HG03575 (cell line): ENCODE data around the gene TRABD2B.

ENCODE experiments used
- ATAC-seq: cut with Tn5 transposase; IDR thresholded peaks from one replicate; pipeline ENCODE4 v1.9.1; 2021; ENCODE audit not compliant: unreplicated experiment, insufficient number of reproducible peaks, low FRiP score; ENCODE audit errors: extremely low read depth

The TRABD2B gene

DNA sequence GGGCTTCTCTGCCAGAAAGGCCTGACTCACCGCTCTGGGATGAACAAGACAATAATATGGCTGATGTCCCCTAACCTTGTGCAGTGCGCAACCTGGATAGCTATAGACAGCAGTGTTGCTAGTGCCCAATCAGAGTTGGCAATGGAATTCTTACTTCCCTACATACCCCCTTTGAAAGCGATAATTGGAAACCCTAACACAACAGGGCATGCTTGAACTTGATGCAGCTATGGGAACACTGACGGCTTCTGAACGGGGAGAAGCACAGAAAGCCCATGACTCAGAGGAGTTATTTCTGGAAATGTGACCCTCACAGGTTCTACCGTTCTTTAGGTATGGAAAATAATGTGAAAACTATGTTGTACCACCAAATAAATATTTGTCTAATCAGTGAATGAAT is 200.6 kb downstream of the TRABD2B start:
- no peak for ATAC-seq

DNA sequence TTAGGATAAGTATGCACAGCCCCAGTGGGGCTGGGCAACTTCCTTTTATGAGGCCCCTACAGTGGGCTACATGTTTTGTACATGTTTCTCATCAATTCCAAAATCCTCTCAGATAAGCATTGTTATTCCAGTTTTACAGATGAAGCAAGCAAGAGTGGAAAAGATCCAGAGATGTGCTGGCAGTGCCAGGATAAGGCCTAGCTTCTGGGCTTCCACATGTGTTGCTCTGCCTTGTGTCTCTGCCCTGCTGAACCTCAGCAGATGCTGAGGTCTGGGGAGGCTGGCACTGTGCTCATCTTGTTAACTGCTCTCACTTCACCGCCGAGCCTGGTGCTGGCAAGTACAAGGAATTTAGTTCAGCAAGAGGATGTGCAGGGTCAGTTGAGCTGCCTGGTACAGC is 202.1 kb downstream of the TRABD2B start:
- ATAC-seq, result no peak

DNA sequence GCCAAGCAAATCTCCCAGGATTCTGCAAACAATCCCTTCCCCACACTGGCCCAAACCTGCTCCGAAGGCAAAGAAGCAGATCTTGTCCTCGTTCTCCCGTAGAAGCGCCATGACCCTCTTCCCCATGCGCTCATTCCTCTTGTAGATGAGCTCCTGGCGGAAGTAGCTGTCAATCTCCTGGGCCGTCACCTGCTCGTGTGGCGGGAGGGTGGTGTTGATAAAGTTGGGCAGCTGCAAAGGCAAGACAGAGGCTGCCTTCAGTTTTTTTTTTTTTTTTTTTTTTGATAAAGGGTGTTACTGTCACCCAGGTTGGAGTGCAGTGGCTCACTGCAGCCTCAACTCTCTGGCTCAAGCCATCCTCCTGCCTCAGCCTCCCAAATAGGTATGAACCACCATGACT is 202.7 kb downstream of the TRABD2B start:
- no peak for ATAC-seq

DNA sequence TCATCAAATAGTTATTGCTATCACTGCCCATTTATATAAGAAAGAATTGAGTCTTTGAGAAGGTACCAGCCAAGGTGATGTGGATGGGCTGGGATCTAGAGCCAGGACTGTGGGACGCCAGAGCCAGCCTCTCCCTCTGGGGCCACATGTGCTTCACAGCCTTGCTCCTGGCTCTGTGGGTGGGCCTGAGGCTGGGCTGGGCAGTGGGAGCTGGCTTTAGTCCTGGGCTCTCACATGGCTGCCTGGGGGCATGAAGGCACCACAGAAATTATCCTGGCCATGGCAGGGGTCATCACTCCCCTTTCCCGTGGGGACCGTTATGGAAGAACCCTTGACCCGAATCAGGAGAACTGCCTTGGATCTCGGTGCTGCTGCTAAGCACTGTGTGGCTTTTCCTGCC is 203.1 kb downstream of the TRABD2B start:
- ATAC-seq, result no peak

DNA sequence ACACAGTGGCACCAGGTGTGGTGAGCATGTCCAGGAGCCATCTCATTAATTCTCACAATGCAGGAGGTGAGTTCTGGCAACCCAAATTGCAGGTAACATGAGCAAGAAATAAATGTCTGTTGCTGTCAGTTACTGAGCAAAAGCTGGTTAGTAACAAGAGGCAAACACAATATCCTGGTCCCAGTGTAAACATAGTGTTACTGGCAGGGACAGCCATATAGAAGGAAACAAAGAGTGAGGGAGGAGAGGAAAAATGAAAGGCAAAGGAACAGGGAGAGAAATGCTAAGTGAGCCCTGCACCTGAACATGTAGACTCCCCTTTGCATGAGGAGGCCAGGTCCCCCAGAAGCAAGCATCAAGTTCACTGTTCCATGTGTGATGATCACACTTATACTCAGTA is 203.6 kb downstream of the TRABD2B start:
- no peak for ATAC-seq

DNA sequence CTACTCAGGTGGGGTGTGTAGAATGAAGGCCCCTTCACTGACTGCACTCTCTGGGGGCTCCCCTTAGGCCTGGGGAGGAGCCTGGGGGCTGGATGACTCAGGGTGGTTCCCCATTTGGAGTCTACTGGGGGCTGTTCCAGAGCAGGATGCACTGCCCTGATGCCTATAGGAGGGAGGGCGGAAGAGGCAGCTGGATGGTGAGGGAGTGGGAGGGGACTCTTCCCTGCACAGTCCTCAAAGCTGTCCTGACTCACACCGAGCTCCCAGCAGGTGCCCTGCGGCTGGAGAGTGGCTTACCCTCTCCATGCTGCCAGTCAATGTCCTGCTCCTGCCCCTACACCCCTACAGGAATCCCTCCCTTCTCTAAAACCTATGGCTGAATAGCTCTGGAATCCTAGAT is 204.4 kb downstream of the TRABD2B start:
- ATAC-seq, result no peak

DNA sequence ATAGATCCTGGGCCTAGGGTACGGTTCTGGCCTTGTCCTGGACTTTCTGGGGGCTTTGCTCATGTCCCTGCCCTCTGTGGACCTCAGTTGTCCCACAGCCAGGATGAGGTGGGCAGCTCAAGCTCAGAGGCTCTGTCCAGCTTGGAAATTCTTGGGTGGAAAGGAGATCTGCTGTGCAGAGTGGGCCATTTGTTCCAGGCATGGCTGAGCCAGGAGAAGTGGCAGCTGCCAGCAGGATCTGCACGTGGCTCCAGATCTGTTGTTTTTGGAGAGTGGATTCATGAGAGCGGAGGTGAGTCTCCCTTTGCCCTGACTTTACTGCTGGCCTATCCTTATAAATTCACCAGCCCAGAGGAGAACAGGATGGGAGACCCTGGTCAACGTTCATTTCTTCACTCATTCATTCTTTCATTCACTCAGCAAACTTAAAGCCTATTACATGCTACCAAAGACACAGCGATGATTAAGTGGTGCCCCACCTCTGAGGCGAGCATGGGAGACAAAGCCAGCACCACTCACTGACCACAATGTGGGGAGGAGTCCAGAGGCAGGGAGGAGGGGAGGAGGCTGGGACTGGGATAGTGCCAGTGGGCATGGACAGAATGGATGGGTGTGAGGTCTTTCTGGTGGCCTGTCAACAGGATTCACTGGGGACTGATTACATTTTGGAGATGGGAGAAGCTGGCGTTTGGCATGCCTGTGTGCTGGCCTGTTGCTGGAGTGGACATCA is 205.1 kb downstream of the TRABD2B start:
- ATAC-seq, result no peak

DNA sequence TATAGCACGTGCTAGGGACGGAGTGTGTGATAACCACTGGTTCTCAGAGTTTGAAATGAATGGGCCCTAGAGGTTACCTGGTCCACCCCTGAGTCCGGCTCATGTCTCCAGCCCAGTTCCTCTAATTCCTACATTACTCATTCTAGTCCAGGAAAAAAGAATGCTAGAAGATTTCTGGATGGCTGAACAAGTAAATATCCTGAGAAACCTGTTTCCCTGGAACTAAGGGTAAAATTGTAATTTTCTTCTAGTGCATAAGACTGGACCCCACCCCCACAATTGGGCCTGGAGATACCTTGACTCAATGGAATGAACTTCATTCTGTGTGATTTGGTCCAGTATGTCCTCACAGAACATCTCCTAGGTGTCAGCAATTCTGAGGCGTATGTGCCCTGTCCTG is 208.4 kb downstream of the TRABD2B start:
- no peak for ATAC-seq

DNA sequence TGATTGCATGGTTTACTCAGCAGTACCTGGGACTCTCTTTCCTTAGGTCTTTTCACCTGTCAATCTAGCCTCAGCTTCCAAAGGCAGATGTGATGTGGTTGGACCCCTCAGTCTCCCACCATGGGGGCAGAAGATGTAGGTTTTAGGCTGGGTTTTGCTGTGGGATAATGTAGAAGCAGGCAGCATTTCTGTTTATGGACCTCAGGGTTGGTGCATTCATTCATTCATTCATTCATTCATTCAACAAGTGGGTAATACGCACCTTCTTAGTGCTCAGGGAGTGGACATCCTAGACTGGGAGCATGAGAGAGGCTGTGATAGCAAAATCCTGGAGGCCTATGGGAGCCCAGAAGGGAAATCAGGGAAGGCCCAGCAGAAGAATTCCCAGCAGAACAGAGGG is 209.6 kb downstream of the TRABD2B start:
- ATAC-seq, result no peak

DNA sequence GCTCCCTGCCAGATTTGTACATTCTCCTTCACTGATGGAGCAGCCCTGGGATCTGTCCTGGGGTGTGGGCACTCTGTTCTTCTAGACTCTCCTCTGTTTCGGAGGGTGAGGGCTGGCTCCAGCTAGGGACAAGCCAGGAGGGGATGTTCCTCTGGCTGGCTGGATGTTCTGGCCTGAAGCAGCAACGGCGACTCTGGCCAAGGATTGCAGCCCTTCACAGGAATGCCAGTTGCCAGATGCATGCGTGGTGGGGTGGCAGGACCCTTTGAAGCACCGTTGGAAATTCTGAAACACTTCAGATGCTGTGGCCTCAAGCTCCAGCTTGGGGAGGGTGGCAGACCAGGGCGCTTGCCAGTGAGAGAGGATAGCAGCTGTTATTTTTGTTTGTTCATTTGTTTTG is 210.9 kb downstream of the TRABD2B start:
- ATAC-seq, result no peak

DNA sequence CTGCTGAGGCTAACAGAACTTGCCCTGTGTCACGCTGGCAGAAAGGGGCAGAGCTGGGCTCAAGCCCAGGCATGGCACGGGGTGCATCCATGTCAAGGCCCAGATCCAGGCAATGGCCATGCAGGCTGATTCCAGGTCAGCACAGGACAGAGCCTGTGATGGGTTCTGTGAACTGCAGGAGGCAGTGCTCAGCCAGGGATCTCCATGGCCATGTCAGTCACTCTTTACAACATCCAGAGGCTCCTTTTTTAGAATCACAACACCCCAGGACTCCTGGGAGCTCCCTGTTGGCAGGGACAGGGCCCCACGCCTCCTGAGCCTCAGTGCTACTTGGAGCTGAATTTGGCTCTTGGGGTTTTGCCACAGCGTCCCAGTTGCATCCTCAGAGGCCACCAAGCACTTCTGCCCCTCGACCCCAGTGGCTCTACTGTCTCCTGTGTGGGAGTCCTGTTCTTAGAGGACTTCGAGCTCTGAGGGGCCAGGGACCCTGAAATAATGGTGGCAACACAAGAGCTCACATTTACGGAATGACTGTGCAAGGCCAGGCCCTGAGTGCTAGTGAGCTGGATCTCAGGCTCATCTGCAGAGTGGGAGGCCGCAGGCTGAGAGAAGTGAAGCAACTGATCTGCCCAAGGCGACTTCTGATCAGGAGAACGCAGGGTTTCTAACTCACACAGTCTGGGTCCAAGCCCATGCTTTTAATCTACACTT is 211.5 kb downstream of the TRABD2B start:
- no peak for ATAC-seq

DNA sequence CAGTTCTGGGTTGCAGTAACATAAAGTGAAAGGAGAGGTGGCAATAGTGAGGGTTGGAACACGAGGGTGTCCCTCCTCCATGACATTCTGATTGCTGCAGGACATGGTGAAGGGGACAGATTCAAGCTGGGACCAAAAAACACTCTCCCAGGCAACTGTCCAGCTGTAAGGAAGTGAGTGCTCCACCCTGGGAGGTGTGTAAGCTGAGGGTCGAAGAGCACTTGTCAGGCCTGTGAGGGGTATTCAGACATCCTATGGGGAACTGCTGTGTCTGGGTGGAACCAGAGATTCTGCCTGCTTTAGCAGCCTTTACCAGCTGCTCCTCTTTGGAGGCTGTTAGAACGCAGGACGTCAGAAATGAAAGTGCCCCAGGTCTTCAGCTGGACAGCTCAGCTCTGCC is 212.1 kb downstream of the TRABD2B start:
- no peak for ATAC-seq

DNA sequence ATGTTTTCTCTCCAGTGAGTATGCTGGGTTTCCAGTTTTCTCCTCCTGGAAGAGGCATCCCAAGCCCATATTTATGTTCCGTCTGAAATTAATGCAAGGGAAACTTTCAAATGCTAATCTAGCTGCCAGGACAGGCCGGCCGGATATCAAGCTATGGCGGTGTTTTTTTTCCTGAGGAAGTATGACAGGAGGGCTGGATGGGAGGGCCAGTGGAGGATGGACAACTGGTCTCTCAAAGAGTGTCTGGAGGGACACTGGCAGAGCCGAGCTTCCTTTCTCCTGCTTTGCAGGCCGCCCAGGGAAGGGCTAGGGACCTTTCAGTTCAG is 212.7 kb downstream of the TRABD2B start:
- no peak for ATAC-seq

DNA sequence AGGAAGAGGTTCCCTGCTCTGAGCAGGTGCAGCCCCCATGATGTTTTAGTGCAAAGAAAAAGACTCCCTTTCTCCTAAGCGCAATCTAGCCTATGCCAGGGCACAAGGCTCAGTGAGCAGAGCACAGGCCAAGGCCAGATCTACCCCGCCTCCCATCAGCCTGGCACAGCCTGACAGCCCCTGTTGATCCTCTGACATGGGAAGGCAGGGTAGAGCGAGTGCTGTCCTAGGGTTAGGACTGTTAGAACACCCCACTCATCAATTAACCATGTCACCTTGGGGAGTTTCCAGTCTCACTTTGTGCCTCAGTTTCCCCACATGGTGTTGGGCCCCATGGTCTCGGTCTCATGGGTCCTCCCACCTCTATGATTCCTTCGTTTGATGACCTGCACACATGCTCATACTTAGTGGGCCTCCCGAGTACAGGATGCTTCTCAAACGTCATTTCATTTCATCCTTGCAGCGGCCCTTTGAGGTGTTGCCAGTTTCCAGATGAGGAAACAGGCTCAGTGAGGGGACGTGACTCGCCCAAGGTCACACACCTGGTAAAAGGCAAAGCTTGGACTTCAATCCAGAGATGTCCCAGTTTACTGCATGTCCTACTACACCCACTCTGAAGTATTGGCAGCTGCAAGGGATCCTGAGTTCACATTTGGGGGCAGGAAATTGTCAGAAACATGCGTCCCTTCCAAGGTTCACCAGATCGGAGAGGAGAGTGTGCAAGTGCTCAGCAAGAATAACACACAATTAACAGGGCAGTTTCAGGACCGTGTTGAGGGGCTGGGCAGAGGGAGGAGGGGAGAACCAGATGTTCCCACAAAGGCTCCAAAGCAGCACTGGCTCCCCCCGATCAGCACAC is 213.3 kb downstream of the TRABD2B start:
- no peak for ATAC-seq

DNA sequence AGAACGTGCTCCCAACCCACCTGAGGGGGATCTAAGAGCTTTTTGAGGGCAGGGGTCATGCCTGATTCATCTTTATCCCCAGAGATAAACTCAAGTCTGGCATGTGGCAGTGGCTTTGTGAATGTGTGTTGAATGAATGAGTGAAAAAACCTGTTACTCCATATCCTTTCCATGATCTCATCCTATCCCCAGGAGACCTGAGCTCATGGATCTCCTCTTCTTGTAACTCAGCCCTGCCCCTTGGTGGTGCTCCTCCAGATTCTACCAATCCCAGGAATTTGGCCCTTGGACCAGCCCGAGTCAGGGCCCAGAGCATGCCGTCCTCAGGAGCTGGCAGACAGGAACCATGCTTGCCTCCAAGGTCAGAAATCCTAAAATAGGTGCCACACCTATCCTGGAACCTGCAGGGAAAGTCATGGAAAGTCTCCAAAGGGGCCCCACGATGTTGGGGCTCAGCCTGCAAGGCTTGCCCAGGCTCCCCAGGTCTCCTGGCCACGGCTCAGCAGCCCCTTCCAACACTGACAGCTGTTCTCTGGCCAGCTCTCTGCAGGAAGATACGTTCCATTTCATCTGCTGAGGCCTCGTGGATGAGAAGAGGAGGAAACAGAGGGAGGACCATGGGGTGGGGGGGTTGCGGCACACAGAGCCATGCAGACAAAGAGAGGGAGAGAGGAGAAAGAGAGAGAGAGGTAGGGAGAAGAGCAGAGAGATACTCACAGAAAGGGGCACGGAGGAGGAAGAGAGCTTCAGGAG is 214.6 kb downstream of the TRABD2B start:
- no peak for ATAC-seq

DNA sequence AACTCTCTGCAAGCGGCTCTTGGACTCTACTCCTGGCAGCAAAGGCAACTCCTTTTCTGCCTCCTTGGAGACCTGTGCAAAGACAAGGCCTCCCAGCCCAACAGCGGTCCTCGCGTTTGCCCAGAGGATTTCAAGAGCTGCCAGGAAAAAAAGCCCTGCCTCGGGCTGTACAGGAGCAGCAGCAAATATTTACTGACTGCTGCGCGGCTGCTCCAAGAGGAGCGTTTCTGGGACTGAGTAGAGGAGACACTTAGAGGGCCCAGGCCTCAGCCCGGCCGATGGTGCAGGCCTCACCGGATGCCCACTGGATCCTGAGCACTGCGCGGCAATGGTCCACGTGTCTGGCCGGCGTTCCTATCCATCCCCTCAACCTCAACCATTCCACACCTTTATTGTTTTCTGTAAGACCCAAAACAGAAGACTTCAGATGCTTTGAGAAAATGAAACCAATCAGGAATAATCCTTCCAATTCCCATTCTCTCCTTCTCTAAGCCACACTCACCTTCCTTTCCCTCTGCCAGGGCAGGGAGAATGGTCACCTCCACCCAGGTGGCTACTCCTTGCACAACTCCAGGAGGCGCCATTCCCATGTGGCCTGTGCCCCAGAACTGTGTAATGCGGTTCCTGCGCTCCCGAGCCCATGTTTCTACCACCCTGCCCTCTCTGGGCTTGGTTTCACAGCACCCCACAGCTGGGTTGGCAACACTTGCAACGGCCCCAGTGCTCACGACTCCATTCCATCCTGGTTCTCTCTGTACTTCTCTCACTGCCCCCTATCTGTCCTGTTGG is 215.8 kb downstream of the TRABD2B start:
- no peak for ATAC-seq

DNA sequence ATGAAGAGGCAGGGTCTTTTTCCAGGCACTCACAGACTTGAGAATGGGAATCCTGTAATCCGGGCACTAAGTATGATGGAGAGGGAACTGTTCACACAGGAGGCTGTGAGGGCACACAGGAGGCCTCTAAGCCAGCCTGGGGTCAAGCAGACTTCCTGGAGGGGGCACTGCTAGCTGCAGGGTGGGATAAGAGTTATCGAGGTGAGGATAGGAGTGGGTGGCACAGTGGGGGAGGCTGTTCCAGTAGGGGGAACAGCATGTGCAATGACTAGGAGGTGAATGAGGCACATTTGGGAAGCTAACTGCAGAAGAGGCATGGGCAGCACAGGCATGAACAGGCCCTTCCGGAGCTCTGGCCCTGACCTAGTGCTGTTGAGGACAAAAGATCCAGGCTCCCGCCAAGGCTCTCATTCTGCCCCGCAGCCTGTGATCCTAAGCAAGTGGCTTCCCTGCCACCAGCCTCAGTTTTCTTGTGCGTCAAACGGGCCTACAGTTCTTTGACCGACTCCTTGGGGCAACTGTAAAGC is 216.7 kb downstream of the TRABD2B start:
- ATAC-seq, result no peak

DNA sequence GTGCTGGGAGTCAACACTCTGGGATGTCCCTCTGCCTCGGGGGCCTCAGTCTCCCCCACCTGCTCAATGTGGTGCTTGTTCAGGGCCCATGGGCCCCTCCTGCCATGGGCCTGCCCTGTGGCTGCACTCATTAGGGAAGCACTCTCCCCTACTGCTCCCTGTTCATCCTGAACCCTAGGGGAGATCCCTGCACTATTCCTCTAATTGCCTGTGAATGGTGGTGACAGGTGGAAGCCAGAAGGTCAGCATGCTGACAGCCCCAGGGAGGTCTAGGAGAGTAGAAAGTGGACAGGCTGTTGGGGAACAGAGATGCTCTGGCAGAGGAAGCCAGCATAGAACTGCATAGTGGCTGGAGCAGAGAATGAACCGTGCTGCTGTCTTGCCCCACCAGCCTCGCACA is 217.6 kb downstream of the TRABD2B start:
- ATAC-seq, result no peak
